Measurements from ENCODE around the gene CES4A. TPM values are rescaled to one million over a fixed set of nuclear protein-coding genes. Genes with fewer than 3 reads are reported as not detected.

CES4A gene
- total and polyA plus RNA-seq, 2 of the 13 experiments (the other 11 are each of a cell fraction or from before 2014, with no cell fraction given) = 0.09 to 0.17 TPM

DNA sequence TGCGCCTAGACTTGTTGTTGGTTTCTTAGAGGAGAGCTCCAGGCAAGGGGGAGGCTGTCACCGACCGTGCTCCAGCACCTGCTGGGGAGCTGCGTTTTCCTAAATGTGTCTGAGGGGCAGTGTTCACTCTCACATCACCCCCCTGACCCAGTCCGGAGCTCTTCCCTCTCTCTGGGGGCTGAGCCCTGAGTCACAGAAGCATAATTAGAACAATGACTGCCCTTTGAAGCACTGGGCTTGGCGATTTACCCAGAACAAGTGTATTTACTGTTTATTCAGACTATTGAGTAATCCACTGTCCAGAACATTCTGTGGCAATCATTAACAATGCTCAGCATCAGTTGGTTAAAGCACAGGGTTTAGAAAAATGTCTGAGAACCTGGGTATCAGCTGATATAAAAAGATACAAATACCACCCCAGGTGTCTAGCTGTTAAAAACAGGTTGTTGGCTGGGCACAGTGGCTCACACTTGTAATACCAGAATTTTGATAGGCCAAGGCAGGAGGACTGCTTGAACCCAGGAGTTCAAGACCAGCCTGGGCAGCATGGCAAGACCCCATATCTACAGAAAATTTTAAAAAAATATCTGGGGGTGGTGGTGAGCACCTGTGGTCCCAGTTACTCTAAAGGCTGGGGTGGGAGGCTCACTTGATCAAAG lies 8.1 kb downstream of the CES4A start (continued):
- TF ChIP-seq TAF15 (IDR thresholded peaks at IDR 0.05; ENCODE audit: low read depth, low read length, poor library complexity, severe bottlenecking) (no peak), SNAPC5 (CRISPR knock-in tag; IDR thresholded peaks at IDR 0.05; ENCODE audit: borderline replicate concordance) (no peak), ZNF746 (CRISPR knock-in tag; IDR thresholded peaks at IDR 0.05) (no peak), MAFF (IDR thresholded peaks at IDR 0.05; ENCODE audit: low read depth, low read length) (peak; percentile 24; the same call in 1 of the 2 replicates), RFX3 (CRISPR knock-in tag; IDR thresholded peaks at IDR 0.05) (no peak), ZNF543 (CRISPR knock-in tag; IDR thresholded peaks at IDR 0.05) (no peak), ZMYM2 (CRISPR knock-in tag; IDR thresholded peaks at IDR 0.05) (peak; percentile 66), ZHX2 (IDR thresholded peaks at IDR 0.05; ENCODE audit: low read depth) (no peak; the same call in 1 of the 2 replicates), ZHX2 (CRISPR knock-in tag; IDR thresholded peaks at IDR 0.05; ENCODE audit: borderline replicate concordance) (no peak), GABPB1 (CRISPR knock-in tag; IDR thresholded peaks at IDR 0.05) (0 out of 2 replicates have a peak, but pooled peaks have one; percentile 20), THYN1 (CRISPR knock-in tag; IDR thresholded peaks at IDR 0.05; ENCODE audit: borderline replicate concordance, low read depth) (no peak), CEBPG (CRISPR knock-in tag; IDR thresholded peaks at IDR 0.05) (peak; percentile 97), ZNF788 (CRISPR knock-in tag; IDR thresholded peaks at IDR 0.05; ENCODE audit: borderline replicate concordance) (peak; percentile 31; the same call in 1 of the 2 replicates), ZFP90 (CRISPR knock-in tag; IDR thresholded peaks at IDR 0.05; ENCODE audit: borderline replicate concordance) (no peak)
- TF ChIP-seq, protein P1, sequence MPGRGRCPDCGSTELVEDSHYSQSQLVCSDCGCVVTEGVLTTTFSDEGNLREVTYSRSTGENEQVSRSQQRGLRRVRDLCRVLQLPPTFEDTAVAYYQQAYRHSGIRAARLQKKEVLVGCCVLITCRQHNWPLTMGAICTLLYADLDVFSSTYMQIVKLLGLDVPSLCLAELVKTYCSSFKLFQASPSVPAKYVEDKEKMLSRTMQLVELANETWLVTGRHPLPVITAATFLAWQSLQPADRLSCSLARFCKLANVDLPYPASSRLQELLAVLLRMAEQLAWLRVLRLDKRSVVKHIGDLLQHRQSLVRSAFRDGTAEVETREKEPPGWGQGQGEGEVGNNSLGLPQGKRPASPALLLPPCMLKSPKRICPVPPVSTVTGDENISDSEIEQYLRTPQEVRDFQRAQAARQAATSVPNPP (CRISPR knock-in tag; IDR thresholded peaks at IDR 0.05) = no peak
- TF ChIP-seq, protein P2, sequence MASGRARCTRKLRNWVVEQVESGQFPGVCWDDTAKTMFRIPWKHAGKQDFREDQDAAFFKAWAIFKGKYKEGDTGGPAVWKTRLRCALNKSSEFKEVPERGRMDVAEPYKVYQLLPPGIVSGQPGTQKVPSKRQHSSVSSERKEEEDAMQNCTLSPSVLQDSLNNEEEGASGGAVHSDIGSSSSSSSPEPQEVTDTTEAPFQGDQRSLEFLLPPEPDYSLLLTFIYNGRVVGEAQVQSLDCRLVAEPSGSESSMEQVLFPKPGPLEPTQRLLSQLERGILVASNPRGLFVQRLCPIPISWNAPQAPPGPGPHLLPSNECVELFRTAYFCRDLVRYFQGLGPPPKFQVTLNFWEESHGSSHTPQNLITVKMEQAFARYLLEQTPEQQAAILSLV (CRISPR knock-in tag; IDR thresholded peaks at IDR 0.05; ENCODE audit: borderline replicate concordance) = no peak
